Measurements from ENCODE around the gene NUDT16L1. TPM values are rescaled to one million over a fixed set of nuclear protein-coding genes. Genes with fewer than 3 reads are reported as not detected.

Gene NUDT16L1
- total RNA-seq, 4 donors from 2014 or later: 7.4 to 10.2 (median 8.8) TPM

GRCh38 chr16:4686497-4687210, 6.7 kb upstream of the NUDT16L1 start:
- H3K4me3 ChIP-seq: no peak overlapping the region
- ATAC-seq (no peak), DNase-seq (peak in 1 of 2 donors; percentile 18)
- TF ChIP-seq POLR2A (IDR thresholded peaks at IDR 0.05) (no peak), CTCF (IDR thresholded peaks at IDR 0.05 in 4 of 5, conservative IDR thresholded peaks at IDR 0.05 in 1 of 5) (no peak)
- peaks cover 25 to 32% of the 10 kb centered on the region in 2 donors for H3K4me1 ChIP-seq
- H3K27me3 ChIP-seq: no peaks in the 10 kb centered on the region
- no peaks in the 10 kb centered on the region for H3K9me3 ChIP-seq
- in situ Hi-C loops (cut with MboI; ENCODE audit: low sequenced_read_pairs in 4 of 4) (no loop called here), intact Hi-C loops (cut with DNase I; ENCODE audit: low total_unique reads) (no loop called here)
- peaks cover 0 to 41% of the 10 kb centered on the region in 2 donors for H3K36me3 ChIP-seq
- H3K27ac ChIP-seq: peak overlapping the region in 2 of 4 donors; percentile 81 to 85

- ATAC-seq: no peak
- H3K27ac ChIP-seq: peak overlapping the region; percentile 63 to 83 (median 76)
- TF ChIP-seq POLR2A (IDR thresholded peaks at IDR 0.05): no peak
- no peak for TF ChIP-seq CTCF (IDR thresholded peaks at IDR 0.05 in 4 of 5, conservative IDR thresholded peaks at IDR 0.05 in 1 of 5)
- no peak overlapping the region for H3K4me3 ChIP-seq
- H3K27me3 ChIP-seq: no peaks in the 10 kb centered on the region
- in situ Hi-C loops (cut with MboI; ENCODE audit: low sequenced_read_pairs in 4 of 4) (no loop called here), intact Hi-C loops (cut with DNase I; ENCODE audit: low total_unique reads) (no loop called here)
- H3K4me1 ChIP-seq: peaks cover 25 to 33% of the 10 kb centered on the region in 2 donors
- no peaks in the 10 kb centered on the region for H3K9me3 ChIP-seq
- DNase-seq: peak in 1 of 2 donors; percentile 14
- H3K36me3 ChIP-seq: peaks cover 0 to 33% of the 10 kb centered on the region in 2 donors
Measured at GRCh38 chr16:4687416-4687815, 5.9 kb upstream of the NUDT16L1 start.

- peak overlapping the region in 1 of 4 donors; percentile 21 for H3K4me3 ChIP-seq
- peak overlapping the region; percentile 63 to 83 (median 76) for H3K27ac ChIP-seq
- in situ Hi-C loops (cut with MboI; ENCODE audit: low sequenced_read_pairs in 4 of 4) (no loop called here), intact Hi-C loops (cut with DNase I; ENCODE audit: low total_unique reads) (no loop called here)
- DNase-seq: peak; percentile 55 to 83
- TF ChIP-seq POLR2A (IDR thresholded peaks at IDR 0.05): no peak
- no peak for TF ChIP-seq CTCF (IDR thresholded peaks at IDR 0.05 in 4 of 5, conservative IDR thresholded peaks at IDR 0.05 in 1 of 5)
- no peaks in the 10 kb centered on the region for H3K9me3 ChIP-seq
- peak; percentile 59 to 71 for ATAC-seq
- H3K4me1 ChIP-seq: peaks cover 32 to 39% of the 10 kb centered on the region in 2 donors
- peaks cover 0 to 27% of the 10 kb centered on the region in 2 donors for H3K36me3 ChIP-seq
- no peaks in the 10 kb centered on the region for H3K27me3 ChIP-seq
Measured at GRCh38 chr16:4687946-4688673, 5.3 kb upstream of the NUDT16L1 start.

GRCh38 chr16:4688674-4689045, 4.7 kb upstream of the NUDT16L1 start:
- no peak overlapping the region for H3K4me3 ChIP-seq
- peak overlapping the region; percentile 63 to 83 (median 76) for H3K27ac ChIP-seq
- H3K27me3 ChIP-seq: no peaks in the 10 kb centered on the region
- ATAC-seq (no peak), DNase-seq (no peak)
- intact Hi-C loops (cut with DNase I; ENCODE audit: low total_unique reads) (no loop called here), in situ Hi-C loops (cut with MboI; ENCODE audit: low sequenced_read_pairs in 4 of 4) (no loop called here)
- TF ChIP-seq POLR2A (IDR thresholded peaks at IDR 0.05): no peak
- TF ChIP-seq CTCF (IDR thresholded peaks at IDR 0.05 in 4 of 5, conservative IDR thresholded peaks at IDR 0.05 in 1 of 5): no peak
- peaks cover 0 to 22% of the 10 kb centered on the region in 2 donors for H3K36me3 ChIP-seq
- no peaks in the 10 kb centered on the region for H3K9me3 ChIP-seq
- H3K4me1 ChIP-seq: peaks cover 32 to 34% of the 10 kb centered on the region in 2 donors
